ENCODE measurements around the gene LACRT. TPM values are rescaled to one million over a fixed set of nuclear protein-coding genes. Genes with fewer than 3 reads are reported as not detected.
A peak's percentile ranks its signal among the peaks of the same experiment; 100 is the strongest.
"Not testable (repeated sequence)": the region's sequence is repeated elsewhere in the genome, so short reads cannot be mapped to it uniquely, and the experiment has no call there.

LACRT gene
- polyA plus RNA-seq, 10 donors, result not detected

GRCh38 chr12:54639112-54639511, 4.4 kb upstream of the LACRT start:
- not testable (repeated sequence) for DNase-seq

- no peak for DNase-seq
Observed at GRCh38 chr12:54631988-54632728, 2.5 kb downstream of the LACRT start.

GRCh38 chr12:54631551-54631950, 3.1 kb downstream of the LACRT start:
- DNase-seq, result no peak

- no peak for DNase-seq
Observed at GRCh38 chr12:54629925-54630324, 4.8 kb downstream of the LACRT start.

GRCh38 chr12:54628186-54628846, 6.4 kb downstream of the LACRT start:
- no peak for DNase-seq

- DNase-seq, result no peak
Observed at GRCh38 chr12:54627304-54627703, 7.4 kb downstream of the LACRT start.

GRCh38 chr12:54625598-54625997, 9.1 kb downstream of the LACRT start:
- no peak for DNase-seq

- no peak for DNase-seq
Observed at GRCh38 chr12:54624315-54625279, 10.1 kb downstream of the LACRT start.

GRCh38 chr12:54622463-54623183, 12.1 kb downstream of the LACRT start:
- DNase-seq, result no peak

GRCh38 chr12:54616933-54617680, 17.6 kb downstream of the LACRT start:
- no peak for DNase-seq

GRCh38 chr12:54612225-54612750, 22.4 kb downstream of the LACRT start:
- no peak for DNase-seq

GRCh38 chr12:54611715-54612149, 23.0 kb downstream of the LACRT start:
- no peak for DNase-seq

GRCh38 chr12:54608769-54609168, 25.9 kb downstream of the LACRT start:
- DNase-seq, result no peak

- no peak for DNase-seq
Observed at GRCh38 chr12:54608156-54608555, 26.5 kb downstream of the LACRT start.

- DNase-seq, result no peak
Observed at GRCh38 chr12:54606556-54606955, 28.1 kb downstream of the LACRT start.

GRCh38 chr12:54605138-54605970, 29.3 kb downstream of the LACRT start:
- no peak for DNase-seq

GRCh38 chr12:54604436-54604835, 30.3 kb downstream of the LACRT start:
- DNase-seq, result no peak

- no peak for DNase-seq
Observed at GRCh38 chr12:54603872-54604271, 30.8 kb downstream of the LACRT start.

- peak; percentile 46 to 75 (median 54) for DNase-seq
Observed at GRCh38 chr12:54603173-54603814, 31.4 kb downstream of the LACRT start.

All from muscle of back (tissue), 11 donors.